SK-N-MC (cell line): ENCODE data around the gene SSBP2.

Source experiments
- EZH2 ChIP-seq: fragments of 200-600 bp; sonication (generic); IDR thresholded peaks from one replicate; pipeline ENCODE4 v1.6.1; 2017; ENCODE audit warnings: antibody characterized with exemption
- POLR2AphosphoS5 ChIP-seq: IDR thresholded peaks from 2 replicates; pipeline ENCODE4 v1.6.1; 2012; ENCODE audit warnings: mild to moderate bottlenecking, low read depth, low read length, borderline replicate concordance

- TF ChIP-seq EZH2 (no peak), POLR2AphosphoS5 (no peak)
Measured at GRCh38 chr5:81646469-81646995, 104.4 kb downstream of the SSBP2 start.
